ENCODE data around the gene NBPF3. TPM values are rescaled to one million over a fixed set of nuclear protein-coding genes. Genes with fewer than 3 reads are reported as not detected.
A peak's percentile ranks its signal among the peaks of the same experiment; 100 is the strongest.

The NBPF3 gene
- total and polyA plus RNA-seq, 2 experiments from 2014 or later = 2.7 to 18.1 TPM

GRCh38 chr1:21508580-21509350 is 68.8 kb downstream of the NBPF3 start:
- H3K36me3 Mint-ChIP-seq (ENCODE audit: low read depth) = peaks cover 8% of the 10 kb centered on the region; the same call in 2 of the 3 replicates
- Histone ChIP-seq H3K27me3 (ENCODE audit: insufficient read depth) (peaks cover 12% of the 10 kb centered on the region), H3K36me3 (ENCODE audit: insufficient read depth) (no peaks in the 10 kb centered on the region), H3K4me2 (peak overlapping the region; percentile 88), H3K27ac (ENCODE audit: low read depth) (no peak overlapping the region), H2AFZ (peak overlapping the region; percentile 99), H3K79me2 (replicated peaks; ENCODE audit: insufficient read depth) (peaks cover 34% of the 10 kb centered on the region), H3K4me3 (peak overlapping the region; percentile 55), H3F3A (replicated peaks; ENCODE audit: low read depth) (no peaks in the 10 kb centered on the region), H4K20me1 (replicated peaks; ENCODE audit: insufficient read depth) (no peaks in the 10 kb centered on the region; the same call in none of the 2 replicates), H3K9me2 (ENCODE audit: insufficient read depth) (no peaks in the 10 kb centered on the region), H3K4me1 (ENCODE audit: insufficient read depth) (peaks cover 27% of the 10 kb centered on the region)
- no peaks in the 10 kb centered on the region for H3K9me3 Mint-ChIP-seq
- TF ChIP-seq NANOG (IDR thresholded peaks at IDR 0.05; ENCODE audit: borderline replicate concordance) (no peak), ZNF331 (CRISPR knock-in tag; IDR thresholded peaks at IDR 0.05; ENCODE audit: low read depth) (no peak), ZNF462 (CRISPR knock-in tag; IDR thresholded peaks at IDR 0.05) (no peak), CREB1 (CRISPR knock-in tag; IDR thresholded peaks at IDR 0.05; ENCODE audit: low read depth) (peak; percentile 74; the same call in 1 of the 2 replicates), ETS1 (IDR thresholded peaks at IDR 0.05) (no peak), JUNB (IDR thresholded peaks at IDR 0.05; ENCODE audit: unreplicated experiment) (no peak), STAT1 (IDR thresholded peaks at IDR 0.05; ENCODE audit: unreplicated experiment) (no peak), ZNF114 (CRISPR knock-in tag; IDR thresholded peaks at IDR 0.05) (no peak), CTCF (conservative IDR thresholded peaks at IDR 0.05; ENCODE audit: low read depth in 2 of 2) (peak in 1 of 2 experiments; percentile 80; a peak in 3 of 4 replicates)
- H3K27me3 Mint-ChIP-seq (ENCODE audit: insufficient read depth, low read depth, poor library complexity) = peaks cover 14% of the 10 kb centered on the region
- H3K4me1 Mint-ChIP-seq = peaks cover 37% of the 10 kb centered on the region
- ATAC-seq = peak; percentile 82
- peak; percentile 97 for DNase-seq (ENCODE audit: low spot score)
- peak overlapping the region; percentile 77 for H3K4me3 Mint-ChIP-seq
- H3K27ac Mint-ChIP-seq = no peak overlapping the region
